Activated CD8-positive, alpha-beta memory T cell treated with anti-CD3 and anti-CD28 coated beads, Interleukin-2, amount 10 ng/mL, durations not matched to agents 7 days and 5 days (primary cell): ENCODE measurements around the gene GABPB1. TPM values are rescaled to one million over a fixed set of nuclear protein-coding genes. Genes with fewer than 3 reads are reported as not detected.
A peak's percentile ranks its signal among the peaks of the same experiment; 100 is the strongest.

Experiments used
- ATAC-seq: fragments of 150-1000 bp; cut with Tn5 transposase; one replicate; pipeline ENCODE4 v1.10.0; 2021; ENCODE audit warnings: moderate library complexity
- CTCF ChIA-PET: fragments of 350-600 bp; sonication (Branson Sonifier 250); formaldehyde crosslinking; loops from one replicate; lab custom pipeline; 2021; ENCODE audit warnings: antibody characterized with exemption; lab: Charles Lee
- DNase-seq: peaks from one replicate; pipeline ENCODE4 v3.0.0-alpha.2; 2020
- H3K27ac Mint-ChIP-seq: one replicate; pipeline ENCODE4 v1.8.0; 2021; ENCODE audit warnings: mild to moderate bottlenecking, mixed read lengths
- H3K27me3 Mint-ChIP-seq: one replicate; pipeline ENCODE4 v1.8.0; 2021; ENCODE audit warnings: mixed read lengths
- H3K36me3 Mint-ChIP-seq: one replicate; pipeline ENCODE4 v1.8.0; 2021; ENCODE audit warnings: mild to moderate bottlenecking, mixed read lengths
- H3K4me1 Mint-ChIP-seq: one replicate; pipeline ENCODE4 v1.8.0; 2021; ENCODE audit warnings: mixed read lengths
- H3K4me3 Mint-ChIP-seq: one replicate; pipeline ENCODE4 v1.8.0; 2021; ENCODE audit warnings: mild to moderate bottlenecking, moderate library complexity, mixed read lengths
- H3K9me3 Mint-ChIP-seq: one replicate; pipeline ENCODE4 v1.8.0; 2022; ENCODE audit warnings: low read depth, mixed read lengths
- total RNA-seq, 2 experiments: library from RNA; stranded (reverse); gene quantifications; one replicate each; pipeline ENCODE4 v1.2.3, GENCODE V29; 2021

GABPB1 gene
- total RNA-seq, 2 experiments from 2014 or later, result 31.1 to 46.8 TPM

GRCh38 chr15:50339717-50340116 is 15.3 kb downstream of the GABPB1 start:
- CTCF ChIA-PET, result interaction anchor here (0.7 to 1.1 kb wide), 3 partner anchors 11 to 476 kb away, joined by 3 read pairs; no protein-coding TSS in a partner anchor
- Mint-ChIP-seq H3K4me3 (no peak overlapping the region), H3K4me1 (peaks cover 12% of the 10 kb centered on the region), H3K9me3 (no peaks in the 10 kb centered on the region), H3K27me3 (no peaks in the 10 kb centered on the region), H3K36me3 (peaks cover 27% of the 10 kb centered on the region), H3K27ac (no peak overlapping the region)
- no peak for DNase-seq
- ATAC-seq, result no peak

GRCh38 chr15:50335251-50335650 is 19.7 kb downstream of the GABPB1 start:
- CTCF ChIA-PET, result interaction anchor here (0.7 to 2.1 kb wide), 2 partner anchors 20 to 75 kb away, joined by 3 to 5 read pairs; no protein-coding TSS in a partner anchor
- Mint-ChIP-seq H3K4me3 (no peak overlapping the region), H3K36me3 (peaks cover 28% of the 10 kb centered on the region), H3K9me3 (no peaks in the 10 kb centered on the region), H3K27me3 (no peaks in the 10 kb centered on the region), H3K4me1 (peaks cover 24% of the 10 kb centered on the region), H3K27ac (peak overlapping the region; percentile 48)
- ATAC-seq (no peak), DNase-seq (no peak)

- Mint-ChIP-seq H3K4me3 (no peak overlapping the region), H3K4me1 (peaks cover 19% of the 10 kb centered on the region), H3K27me3 (no peaks in the 10 kb centered on the region), H3K27ac (no peak overlapping the region), H3K36me3 (peaks cover 18% of the 10 kb centered on the region), H3K9me3 (no peaks in the 10 kb centered on the region)
- DNase-seq (no peak), ATAC-seq (no peak)
- CTCF ChIA-PET, result interaction anchor here (0.7 kb wide), 1 partner anchor 1573 kb away, joined by 4 read pairs; no protein-coding TSS in a partner anchor
These were observed 21.8 kb downstream of the GABPB1 start for GRCh38 chr15:50333229-50333628.

GRCh38 chr15:50330921-50331320 is 24.1 kb downstream of the GABPB1 start:
- no peak for ATAC-seq
- H3K36me3 Mint-ChIP-seq, result peaks cover 21% of the 10 kb centered on the region
- H3K9me3 Mint-ChIP-seq, result no peaks in the 10 kb centered on the region
- H3K27ac Mint-ChIP-seq, result no peak overlapping the region
- H3K4me3 Mint-ChIP-seq, result no peak overlapping the region
- H3K27me3 Mint-ChIP-seq, result no peaks in the 10 kb centered on the region
- H3K4me1 Mint-ChIP-seq, result peaks cover 19% of the 10 kb centered on the region
- DNase-seq, result no peak
- CTCF ChIA-PET, result no interaction called here

- H3K4me3 Mint-ChIP-seq, result no peak overlapping the region
- no peaks in the 10 kb centered on the region for H3K9me3 Mint-ChIP-seq
- no peak for ATAC-seq
- no peak overlapping the region for H3K27ac Mint-ChIP-seq
- no peaks in the 10 kb centered on the region for H3K27me3 Mint-ChIP-seq
- H3K4me1 Mint-ChIP-seq, result peaks cover 9% of the 10 kb centered on the region
- peaks cover 11% of the 10 kb centered on the region for H3K36me3 Mint-ChIP-seq
- CTCF ChIA-PET, result interaction anchor here (0.8 to 1.5 kb wide), 2 partner anchors 12 to 25 kb away, joined by 3 read pairs; no protein-coding TSS in a partner anchor
- no peak for DNase-seq
These were observed 26.9 kb downstream of the GABPB1 start for GRCh38 chr15:50328116-50328515.

GRCh38 chr15:50321680-50322210 is 33.3 kb downstream of the GABPB1 start:
- Mint-ChIP-seq H3K27me3 (no peaks in the 10 kb centered on the region), H3K36me3 (peaks cover 2% of the 10 kb centered on the region), H3K27ac (no peak overlapping the region), H3K4me1 (peaks cover 23% of the 10 kb centered on the region), H3K4me3 (no peak overlapping the region), H3K9me3 (no peaks in the 10 kb centered on the region)
- no peak for ATAC-seq
- CTCF ChIA-PET, result no interaction called here
- DNase-seq, result no peak

- DNase-seq, result no peak
- H3K27me3 Mint-ChIP-seq, result no peaks in the 10 kb centered on the region
- H3K36me3 Mint-ChIP-seq, result peaks cover 1% of the 10 kb centered on the region
- CTCF ChIA-PET, result interaction anchor here (0.7 to 1.2 kb wide), 2 partner anchors 137 to 232 kb away, joined by 3 read pairs; no protein-coding TSS in a partner anchor
- H3K9me3 Mint-ChIP-seq, result no peaks in the 10 kb centered on the region
- H3K27ac Mint-ChIP-seq, result no peak overlapping the region
- no peak for ATAC-seq
- H3K4me1 Mint-ChIP-seq, result peaks cover 26% of the 10 kb centered on the region
- H3K4me3 Mint-ChIP-seq, result no peak overlapping the region
These were observed 34.5 kb downstream of the GABPB1 start for GRCh38 chr15:50320504-50320903.

GRCh38 chr15:50318697-50319096 is 36.3 kb downstream of the GABPB1 start:
- Mint-ChIP-seq H3K4me3 (peak overlapping the region; percentile 76), H3K9me3 (no peaks in the 10 kb centered on the region), H3K36me3 (peaks cover 2% of the 10 kb centered on the region), H3K27ac (peak overlapping the region; percentile 92), H3K4me1 (peaks cover 35% of the 10 kb centered on the region), H3K27me3 (no peaks in the 10 kb centered on the region)
- ATAC-seq (peak; percentile 72), DNase-seq (no peak)
- CTCF ChIA-PET, result interaction anchor here (0.7 to 5.0 kb wide), 4 partner anchors 31 to 300 kb away, joined by 3 to 72 read pairs (median 3); partner anchors contain the start of gene SLC27A2

GRCh38 chr15:50315814-50316630 is 39.0 kb downstream of the GABPB1 start:
- ATAC-seq, result peak; percentile 67
- Mint-ChIP-seq H3K27ac (no peak overlapping the region), H3K4me3 (no peak overlapping the region), H3K9me3 (no peaks in the 10 kb centered on the region), H3K4me1 (peaks cover 47% of the 10 kb centered on the region), H3K36me3 (peaks cover 2% of the 10 kb centered on the region), H3K27me3 (no peaks in the 10 kb centered on the region)
- CTCF ChIA-PET, result interaction anchor here (0.7 to 5.0 kb wide), 43 partner anchors 9 to 593 kb away, joined by 3 to 72 read pairs (median 4); partner anchors contain the start of gene SLC27A2
- no peak for DNase-seq

GRCh38 chr15:50312636-50313035 is 42.4 kb downstream of the GABPB1 start:
- no peaks in the 10 kb centered on the region for H3K27me3 Mint-ChIP-seq
- H3K9me3 Mint-ChIP-seq, result peaks cover 8% of the 10 kb centered on the region
- H3K27ac Mint-ChIP-seq, result no peak overlapping the region
- peaks cover 28% of the 10 kb centered on the region for H3K4me1 Mint-ChIP-seq
- CTCF ChIA-PET, result interaction anchor here (0.6 to 1.3 kb wide), 3 partner anchors 50 to 131 kb away, joined by 3 to 4 read pairs (median 4); no protein-coding TSS in a partner anchor
- peaks cover 22% of the 10 kb centered on the region for H3K36me3 Mint-ChIP-seq
- H3K4me3 Mint-ChIP-seq, result no peak overlapping the region
- DNase-seq, result no peak
- ATAC-seq, result no peak

GRCh38 chr15:50307799-50308198 is 47.2 kb downstream of the GABPB1 start:
- ATAC-seq (no peak), DNase-seq (no peak)
- peaks cover 13% of the 10 kb centered on the region for H3K9me3 Mint-ChIP-seq
- H3K27ac Mint-ChIP-seq, result no peak overlapping the region
- H3K36me3 Mint-ChIP-seq, result peaks cover 37% of the 10 kb centered on the region
- H3K4me1 Mint-ChIP-seq, result peaks cover 13% of the 10 kb centered on the region
- no peak overlapping the region for H3K4me3 Mint-ChIP-seq
- H3K27me3 Mint-ChIP-seq, result no peaks in the 10 kb centered on the region
- CTCF ChIA-PET, result no interaction called here

- CTCF ChIA-PET, result interaction anchor here (0.6 kb wide), 1 partner anchor 10 kb away, joined by 3 read pairs; no protein-coding TSS in a partner anchor
- Mint-ChIP-seq H3K9me3 (peaks cover 13% of the 10 kb centered on the region), H3K27ac (no peak overlapping the region), H3K4me3 (no peak overlapping the region), H3K27me3 (no peaks in the 10 kb centered on the region), H3K36me3 (peaks cover 56% of the 10 kb centered on the region), H3K4me1 (peaks cover 2% of the 10 kb centered on the region)
- ATAC-seq (no peak), DNase-seq (no peak)
These were observed 50.2 kb downstream of the GABPB1 start for GRCh38 chr15:50304836-50305235.

GRCh38 chr15:50302581-50302980 is 52.4 kb downstream of the GABPB1 start:
- Mint-ChIP-seq H3K9me3 (peaks cover 4% of the 10 kb centered on the region), H3K4me3 (no peak overlapping the region), H3K4me1 (no peaks in the 10 kb centered on the region), H3K36me3 (peaks cover 48% of the 10 kb centered on the region), H3K27me3 (no peaks in the 10 kb centered on the region), H3K27ac (peak overlapping the region; percentile 25)
- no peak for ATAC-seq
- DNase-seq, result no peak
- CTCF ChIA-PET, result interaction anchor here (1.3 to 4.8 kb wide), 2 partner anchors 13 to 26 kb away, joined by 3 to 19 read pairs; no protein-coding TSS in a partner anchor
